Limb (tissue), 2 donors: ENCODE data around the gene USP36.
"Not testable (repeated sequence)": the region's sequence is repeated elsewhere in the genome, so short reads cannot be mapped to it uniquely, and the experiment has no call there.

Experiments
- DNase-seq, 2 donors: peaks; one replicate each; pipeline ENCODE4 v3.0.0-alpha.2; 2016; ENCODE audit errors: extremely low spot score in 2 of 2

The USP36 gene

DNA sequence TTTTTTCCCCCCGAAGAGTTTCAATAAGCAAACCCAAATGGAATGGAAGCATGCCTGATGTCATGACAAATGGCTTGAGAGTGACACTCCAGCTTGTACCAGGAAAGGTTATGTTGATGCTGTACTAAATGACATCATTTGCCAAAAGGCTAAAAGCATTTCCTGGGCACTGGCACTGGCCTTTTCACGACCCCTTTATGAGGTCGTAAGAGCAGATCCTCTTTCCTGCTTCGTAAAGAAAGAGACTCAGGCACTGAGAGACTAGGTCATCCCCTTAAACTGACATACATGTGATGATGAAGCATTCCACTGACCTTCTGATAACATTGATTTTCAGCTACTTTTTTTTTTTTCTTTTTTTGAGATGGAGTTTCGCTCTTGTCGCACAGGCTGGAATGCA lies 31.9 kb upstream of the USP36 start:
- DNase-seq, result no peak

GRCh38 chr17:78870621-78871020 lies 30.0 kb upstream of the USP36 start:
- DNase-seq, result no peak

DNA sequence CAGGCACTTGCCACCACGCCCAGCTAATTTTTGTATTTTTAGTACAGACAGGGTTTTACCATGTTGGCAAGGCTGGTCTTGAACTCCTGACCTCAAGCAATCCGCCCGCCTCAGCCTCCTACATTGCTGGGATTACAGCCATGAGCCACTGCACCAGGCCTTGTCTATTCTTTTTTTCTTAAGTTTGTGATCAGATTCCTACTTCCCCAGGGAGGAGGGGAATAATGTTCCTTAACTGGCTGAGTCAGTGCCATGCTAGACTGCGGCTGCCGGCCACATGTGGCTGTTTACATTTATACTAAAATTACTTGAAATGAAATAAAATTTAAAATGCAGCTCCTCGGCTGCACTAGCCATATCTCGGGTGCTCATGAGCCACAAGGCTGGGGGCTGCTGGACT lies 27.8 kb upstream of the USP36 start:
- DNase-seq, result no peak

- not testable (repeated sequence) for DNase-seq
Observed at GRCh38 chr17:78867046-78867445, 26.4 kb upstream of the USP36 start.

DNA sequence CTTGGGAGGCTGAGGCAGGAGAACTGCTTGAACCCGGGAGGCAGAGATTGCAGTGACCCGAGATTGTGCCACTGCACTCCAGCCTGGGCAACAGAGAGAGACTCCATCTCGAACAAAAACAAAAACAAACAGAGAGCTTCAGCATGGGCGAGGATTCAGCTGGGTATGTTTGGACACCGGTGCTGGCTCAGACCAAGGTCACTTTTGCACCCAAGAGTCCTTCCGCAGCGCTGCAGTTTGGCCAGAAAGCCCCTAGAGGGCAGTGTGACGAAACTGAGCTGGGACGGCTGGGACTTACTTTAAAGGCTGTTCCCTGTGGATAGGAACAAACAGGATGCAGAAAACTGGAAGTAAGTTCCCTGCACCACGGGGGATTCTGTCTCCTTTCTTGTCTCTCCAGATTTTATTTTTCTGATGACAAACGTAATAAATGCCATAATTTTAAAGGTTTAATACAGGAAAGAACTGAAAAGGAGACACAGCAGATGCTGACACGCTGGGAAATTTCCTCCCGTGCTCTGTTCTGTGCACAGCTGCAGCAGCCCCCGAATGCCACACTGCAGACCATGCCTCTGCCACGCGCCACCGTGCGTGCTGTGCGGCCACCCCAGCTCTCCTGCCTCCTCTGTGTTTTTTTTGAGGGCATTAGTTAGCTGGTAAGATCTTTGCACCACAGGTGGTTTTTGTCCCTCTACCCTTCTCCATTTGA lies 25.2 kb upstream of the USP36 start:
- peak; percentile 64 to 83 for DNase-seq

- no peak for DNase-seq
Observed at GRCh38 chr17:78864117-78864516, 23.5 kb upstream of the USP36 start.

DNA sequence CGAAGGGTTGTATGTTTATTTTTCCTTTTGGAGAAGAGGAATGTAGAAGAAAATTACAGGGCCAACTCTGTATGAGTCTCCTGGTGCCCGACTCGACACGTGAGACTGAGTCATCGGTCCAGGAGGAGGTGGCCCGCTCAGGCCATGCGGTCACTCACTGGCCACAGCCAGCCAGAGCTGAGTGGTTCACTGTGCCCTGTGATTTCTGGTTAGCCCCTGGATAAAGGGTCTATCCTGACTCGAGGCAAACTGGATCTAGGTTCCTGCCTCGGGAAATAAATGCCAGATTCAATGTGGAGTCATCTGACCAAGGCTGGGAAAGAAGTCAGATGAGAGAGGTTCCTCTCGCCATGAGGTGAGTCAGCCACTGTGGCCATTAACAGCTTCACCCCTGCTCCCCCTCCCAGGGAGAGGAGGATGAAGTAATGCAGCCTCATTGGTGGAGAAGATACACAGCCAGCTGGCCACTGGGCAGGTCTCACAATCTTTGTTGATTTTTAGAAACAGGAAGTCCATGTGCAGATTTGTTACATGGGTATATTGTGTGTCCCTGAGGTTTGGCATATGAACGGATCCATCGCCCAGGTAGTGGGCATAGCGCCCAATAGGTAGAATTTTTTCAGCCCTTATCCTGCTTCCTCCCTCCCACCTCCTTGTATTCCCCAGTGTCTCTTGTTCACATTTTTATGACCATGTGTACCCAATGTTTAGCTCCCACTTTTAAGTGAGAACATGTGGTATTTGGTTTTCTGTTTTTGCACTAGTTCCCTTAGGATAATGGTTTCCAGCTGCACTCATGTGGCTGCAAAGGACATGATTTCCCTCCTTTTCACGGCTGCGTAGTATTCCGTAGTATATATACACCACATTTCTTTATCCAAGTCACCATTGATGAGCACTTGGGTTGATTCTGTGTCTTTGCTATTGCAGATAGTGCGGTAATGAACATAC lies 21.7 kb upstream of the USP36 start:
- DNase-seq, result no peak

DNA sequence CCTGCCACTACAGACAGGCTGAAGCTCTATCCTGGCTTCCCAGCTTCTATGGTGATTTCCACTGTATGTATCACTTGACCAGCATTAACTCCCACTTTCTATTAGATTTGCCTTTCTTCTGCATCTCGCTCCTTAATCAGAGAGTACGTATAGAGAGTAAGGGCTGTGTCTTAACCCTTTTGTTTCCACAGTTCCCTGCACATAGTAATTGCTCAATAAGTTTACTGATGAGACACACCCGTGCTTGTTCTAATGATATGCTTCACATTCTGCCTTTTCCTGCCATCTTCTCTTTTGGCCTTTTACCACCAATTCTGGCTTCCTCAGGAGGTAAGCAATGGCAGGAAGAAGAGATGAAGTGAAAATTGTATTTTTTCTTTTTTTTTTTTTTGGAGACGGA lies 20.6 kb upstream of the USP36 start:
- no peak for DNase-seq

DNA sequence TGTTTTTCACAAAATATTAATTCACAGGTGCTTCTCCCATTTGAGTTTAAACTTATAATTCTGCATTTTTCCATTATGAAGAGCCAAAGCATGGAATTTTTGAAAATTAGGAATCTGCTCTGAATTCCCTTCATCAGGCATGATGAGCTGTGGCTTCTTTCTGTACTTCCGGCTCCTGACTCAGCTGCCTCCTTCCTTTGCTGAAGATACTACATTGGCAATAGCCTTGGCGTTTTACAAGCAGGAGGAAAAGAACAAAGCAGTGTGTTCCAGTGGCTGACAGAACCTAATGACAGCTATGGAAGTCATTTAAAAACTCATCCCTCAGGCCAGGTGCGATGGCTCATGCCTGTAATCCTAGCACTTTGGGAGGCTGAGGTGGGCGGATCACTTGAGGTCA lies 18.4 kb upstream of the USP36 start:
- no peak for DNase-seq

- no peak for DNase-seq
Observed at GRCh38 chr17:78857266-78857665, 16.7 kb upstream of the USP36 start.

GRCh38 chr17:78855561-78856165 lies 15.0 kb upstream of the USP36 start:
- no peak for DNase-seq

DNA sequence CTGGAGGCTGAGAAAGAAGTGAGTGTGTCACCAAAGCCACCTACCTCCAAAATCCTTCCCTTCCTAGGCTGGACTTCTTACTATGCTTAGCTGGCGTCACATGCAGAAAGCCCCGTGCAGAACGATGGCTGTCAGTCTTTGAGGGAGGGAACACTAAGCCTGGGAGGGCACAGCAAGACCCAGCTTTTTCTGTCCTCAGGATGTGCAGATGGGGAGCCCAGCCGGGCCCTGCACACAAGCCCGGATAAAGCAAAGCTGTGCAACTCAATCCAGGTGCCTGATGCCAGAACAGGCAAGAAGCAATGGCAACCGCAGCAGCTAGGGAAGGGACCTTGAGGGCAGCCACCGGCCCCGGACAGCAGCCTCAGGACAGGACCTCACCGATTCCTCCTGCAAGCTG lies 13.9 kb upstream of the USP36 start:
- no peak for DNase-seq

GRCh38 chr17:78853926-78854394 lies 13.3 kb upstream of the USP36 start:
- DNase-seq, result no peak

- DNase-seq, result no peak
Observed at GRCh38 chr17:78852709-78853121, 12.1 kb upstream of the USP36 start.

GRCh38 chr17:78849026-78849425 lies 8.4 kb upstream of the USP36 start:
- DNase-seq, result no peak

DNA sequence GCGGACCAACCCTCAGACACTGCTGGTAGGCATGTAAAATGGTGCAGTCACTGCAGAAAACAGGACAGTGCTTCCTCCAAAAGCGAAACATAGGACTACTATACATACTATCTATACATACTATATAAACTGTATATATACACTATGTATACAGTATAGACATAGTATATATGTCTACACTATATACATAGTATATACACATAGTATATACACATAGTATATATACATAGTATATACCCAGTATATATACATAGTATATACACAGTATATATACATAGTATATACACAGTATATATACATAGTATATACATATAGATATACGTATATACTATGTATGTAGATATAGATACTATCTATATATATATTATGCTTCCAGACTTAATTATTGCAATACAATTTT lies 6.4 kb upstream of the USP36 start:
- no peak for DNase-seq

DNA sequence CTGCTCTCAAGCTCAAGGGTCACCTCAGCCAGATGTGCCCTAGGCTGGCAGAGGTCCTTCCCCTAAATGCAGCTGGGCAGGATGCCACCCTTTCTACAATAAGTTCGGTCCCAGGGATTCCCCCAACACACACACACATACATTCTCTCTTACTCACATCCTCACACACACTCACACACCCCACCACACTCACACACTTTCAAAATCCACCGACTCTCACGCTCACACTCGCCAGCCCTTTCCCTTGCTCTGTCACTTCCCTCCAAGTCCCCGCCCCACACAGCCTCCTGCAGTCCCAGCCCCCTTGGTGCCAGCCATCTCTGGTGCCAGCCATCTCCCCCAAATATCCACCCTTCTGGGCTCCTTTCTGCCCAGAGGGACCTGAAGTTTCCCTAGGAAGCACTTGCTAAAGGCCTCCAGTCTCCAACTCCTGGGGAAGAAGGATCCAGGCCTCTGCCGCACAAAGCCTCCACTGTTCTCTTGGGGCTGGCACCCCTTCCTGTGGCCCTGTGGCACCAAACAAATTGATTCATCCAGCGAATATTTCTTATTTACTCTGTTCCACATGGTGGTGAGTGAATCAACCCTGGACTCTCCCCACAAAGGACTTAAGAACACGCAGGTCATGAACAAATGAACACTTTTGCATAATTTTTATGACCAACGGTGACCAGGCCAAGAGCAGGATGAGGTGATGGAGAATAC lies 3.8 kb upstream of the USP36 start:
- no peak for DNase-seq

DNA sequence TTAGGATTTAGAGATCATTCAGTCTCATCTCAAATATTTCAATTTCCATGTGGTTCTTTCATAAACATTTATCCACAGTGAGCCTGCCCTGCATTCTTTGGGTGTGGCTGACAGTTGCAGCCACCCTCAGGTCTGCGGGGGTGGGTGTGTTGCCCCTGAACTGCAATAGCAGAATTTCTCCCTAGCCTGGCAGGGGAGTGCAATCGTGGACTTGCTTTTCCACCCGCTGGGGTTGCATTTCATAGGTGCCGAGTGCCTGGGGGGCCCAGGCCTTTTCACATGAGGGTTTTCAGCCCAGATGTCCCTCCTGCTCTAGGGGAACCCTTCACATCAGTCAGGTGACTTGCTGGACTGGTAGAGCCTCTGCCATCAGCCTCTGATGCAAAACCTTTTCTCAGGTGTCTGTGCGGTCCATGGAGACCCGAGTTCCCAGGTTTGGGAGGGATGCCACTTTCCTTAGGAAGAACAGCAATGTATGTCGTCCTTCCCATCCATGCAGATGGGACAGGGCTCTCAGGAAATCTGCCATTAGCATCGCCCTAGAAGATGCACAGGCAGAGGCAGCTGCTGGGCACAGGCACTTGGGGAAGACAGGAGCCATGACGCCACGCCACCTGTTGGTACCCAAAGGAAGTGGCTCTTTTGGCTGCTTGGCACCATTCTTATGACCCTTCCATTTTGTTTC lies 2.4 kb upstream of the USP36 start:
- DNase-seq, result no peak

DNA sequence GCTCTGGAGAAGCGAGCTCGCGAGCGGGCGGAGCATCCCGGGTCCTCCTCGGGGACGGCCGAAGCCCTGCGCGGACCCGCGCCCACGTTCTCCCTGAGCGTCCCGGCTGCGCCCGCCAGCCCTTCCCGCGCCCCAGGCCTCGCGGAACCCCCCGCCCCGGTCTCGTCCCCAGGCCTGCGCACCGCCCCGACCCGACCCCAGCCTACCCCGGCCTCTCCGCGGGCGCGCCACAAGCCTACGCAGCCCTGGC lies 159 bp downstream of the USP36 start:
- no peak for DNase-seq

GRCh38 chr17:78839762-78840529 lies 668 bp downstream of the USP36 start:
- peak in 1 of 2 donors; percentile 4 for DNase-seq
